Daoy (cell line): ENCODE data around the gene SLC7A10. TPM values are rescaled to one million over a fixed set of nuclear protein-coding genes. Genes with fewer than 3 reads are reported as not detected.
"Not testable (repeated sequence)": the region's sequence is repeated elsewhere in the genome, so short reads cannot be mapped to it uniquely, and the experiment has no call there.

ENCODE experiments used
- DNase-seq: peaks from one replicate; pipeline ENCODE4 v3.0.0-alpha.2; 2015; ENCODE audit warnings: low read depth
- total RNA-seq: library from RNA; depleted of rRNA; stranded (reverse); fragments of >200 nt; shearing (Covaris generic); gene quantifications from 2 replicates; pipeline ENCODE4 v1.2.3, GENCODE V29; 2014

SLC7A10 gene
- total RNA-seq, 1 experiment from 2014 or later = not detected

DNA sequence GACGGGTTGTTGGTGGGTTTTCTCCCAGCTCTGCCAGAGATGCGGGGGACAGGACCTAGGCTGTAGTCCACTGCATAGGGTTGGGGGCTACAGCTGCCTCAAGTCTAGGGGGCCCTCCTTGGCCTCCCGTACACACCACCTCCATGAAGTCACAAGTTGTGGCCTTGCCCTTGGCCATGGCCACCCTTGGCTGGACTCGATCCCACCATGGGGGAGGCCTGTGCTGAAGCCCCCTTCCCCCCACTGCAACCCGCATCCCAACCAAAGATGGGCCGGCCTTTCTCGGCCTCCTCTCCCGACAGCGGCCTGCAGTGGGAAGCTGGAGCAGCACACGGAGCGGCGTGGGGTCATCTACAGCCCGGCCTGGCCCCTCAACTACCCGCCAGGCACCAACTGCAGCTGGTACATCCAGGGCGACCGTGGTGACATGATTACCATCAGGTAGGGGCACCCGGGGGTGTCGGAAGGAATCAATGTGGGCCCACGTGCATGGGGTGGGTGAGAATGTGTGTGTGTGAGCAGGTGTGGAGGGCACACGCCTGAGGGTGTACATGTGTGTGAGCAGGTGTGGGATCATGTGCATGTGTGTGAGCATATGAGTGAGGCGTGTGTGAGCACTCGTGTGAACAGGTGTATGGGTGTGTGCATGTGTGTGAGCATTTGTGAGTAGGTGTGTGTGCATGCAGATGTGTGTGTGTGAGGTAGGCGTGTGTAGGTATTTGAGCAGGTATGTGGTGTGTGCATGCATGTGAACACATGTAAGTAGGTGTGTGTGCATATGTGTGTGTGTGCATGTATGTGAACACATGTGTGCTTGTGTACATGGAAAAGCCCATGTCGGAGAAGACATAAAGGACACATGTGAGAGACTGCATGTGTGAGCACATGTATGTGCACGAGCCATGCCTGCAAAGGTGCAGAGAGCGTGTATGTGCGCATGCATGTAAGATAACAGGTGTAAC is 22.8 kb downstream of the SLC7A10 start:
- DNase-seq = no peak

DNA sequence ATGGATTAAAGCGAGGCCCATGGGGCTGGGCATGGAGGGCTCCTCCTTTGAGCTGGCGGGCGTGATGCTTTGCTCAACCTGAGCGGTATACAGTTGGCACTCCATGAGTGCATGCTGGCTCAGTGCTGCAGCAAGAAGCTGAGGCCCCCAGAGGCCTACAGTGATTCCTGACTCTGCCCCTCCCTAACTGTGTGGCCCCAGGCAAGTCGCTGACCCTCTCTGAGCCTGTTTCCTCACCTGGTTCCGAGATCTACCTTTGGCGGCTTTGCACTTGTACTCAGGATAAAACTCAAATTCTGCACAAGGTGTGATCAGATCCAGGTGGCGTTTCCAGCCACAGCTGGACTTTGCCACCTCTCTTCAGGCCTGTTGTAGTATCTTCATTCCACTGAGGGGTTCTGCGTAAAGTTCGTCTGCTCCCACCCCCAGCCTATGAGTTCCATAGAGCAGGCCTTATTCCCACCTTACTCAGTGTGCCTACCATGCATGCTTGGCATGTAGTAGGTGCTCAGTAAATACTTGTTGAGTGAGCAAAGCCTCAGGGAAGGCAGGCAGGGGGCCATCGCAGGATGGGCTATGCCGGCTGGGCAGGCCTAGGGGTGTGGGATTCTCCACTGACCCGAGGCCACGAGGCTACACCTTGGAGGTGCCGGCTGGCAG is 23.6 kb downstream of the SLC7A10 start:
- DNase-seq = no peak

DNA sequence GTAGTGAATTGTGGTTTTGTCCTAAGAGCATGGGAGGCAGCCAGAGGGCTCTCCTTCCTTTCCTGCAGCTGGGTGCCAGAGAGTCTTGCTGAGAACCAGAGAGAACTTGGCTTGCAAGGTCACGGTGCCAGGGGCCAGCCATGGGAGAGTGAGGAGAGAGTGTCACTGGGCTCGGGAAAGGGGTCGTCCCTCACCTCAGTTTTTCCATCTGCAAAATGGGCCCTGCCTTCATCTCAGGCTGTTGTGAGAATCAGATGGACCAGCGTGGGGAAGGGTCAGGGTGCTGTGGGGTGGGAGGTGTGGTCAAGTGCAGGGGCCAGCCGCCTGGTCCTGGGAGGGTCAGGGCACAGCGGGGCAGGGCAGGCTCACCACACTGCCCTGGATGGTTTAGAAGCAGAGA is 24.2 kb downstream of the SLC7A10 start:
- no peak for DNase-seq

DNA sequence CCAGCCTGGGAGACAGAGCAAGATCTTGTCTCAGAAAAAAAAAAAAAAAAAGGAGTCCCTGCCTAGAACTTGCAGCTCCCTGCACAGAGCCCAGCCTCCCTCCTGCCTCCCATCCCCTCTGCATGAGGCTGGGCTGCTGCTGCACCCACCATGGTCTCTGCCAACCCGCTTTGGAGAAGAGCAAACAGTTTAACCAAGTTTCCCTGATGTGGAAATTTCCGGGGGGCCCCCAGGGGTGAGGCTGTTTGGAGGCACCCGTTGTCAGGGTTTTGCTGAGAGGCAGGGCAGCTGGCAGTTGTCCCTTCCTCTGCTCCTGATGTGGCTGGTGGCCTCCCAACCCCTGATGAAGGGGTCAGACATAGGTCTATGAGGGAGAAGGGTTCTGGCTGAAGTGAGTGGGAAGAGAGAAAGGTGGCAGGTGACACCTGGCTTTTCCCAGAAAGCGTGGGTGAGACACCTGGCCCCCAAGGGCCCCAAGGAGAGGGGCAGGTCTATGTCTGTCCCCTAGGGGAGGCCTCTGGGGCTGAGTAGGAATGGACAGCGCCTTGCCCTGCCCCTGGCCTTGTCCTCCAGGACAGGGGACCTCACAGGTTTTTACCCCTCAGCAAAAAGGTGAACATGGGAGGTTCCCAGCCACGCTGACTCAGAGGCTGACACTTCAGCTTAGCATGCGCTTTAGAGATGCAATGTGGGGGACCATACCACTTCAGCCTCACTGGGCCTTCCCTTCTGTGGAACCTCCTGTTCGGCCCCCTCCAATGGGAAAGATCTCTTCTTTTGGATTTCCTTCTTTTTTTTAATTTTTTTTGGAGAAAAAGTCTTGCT is 26.0 kb downstream of the SLC7A10 start:
- DNase-seq = peak; percentile 49

DNA sequence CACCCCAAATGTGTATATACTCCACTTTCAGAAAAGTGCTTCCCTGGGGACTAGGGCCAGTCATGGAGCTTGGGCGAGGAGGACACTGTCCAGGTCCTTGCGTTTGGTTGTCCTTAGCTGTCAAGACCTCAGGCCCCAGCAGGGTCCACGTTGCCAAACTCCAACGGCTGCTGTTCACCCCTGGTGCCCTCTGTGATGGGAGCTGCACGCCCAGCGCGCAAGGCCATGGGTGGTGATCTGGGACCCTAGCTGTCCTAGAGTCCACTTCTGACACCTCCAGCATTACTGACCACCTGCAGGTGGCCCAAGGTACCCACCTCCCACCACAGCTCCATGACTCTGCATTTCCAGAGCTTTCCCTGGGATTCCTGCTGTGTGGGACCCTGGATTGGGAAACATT is 27.5 kb downstream of the SLC7A10 start:
- no peak for DNase-seq

DNA sequence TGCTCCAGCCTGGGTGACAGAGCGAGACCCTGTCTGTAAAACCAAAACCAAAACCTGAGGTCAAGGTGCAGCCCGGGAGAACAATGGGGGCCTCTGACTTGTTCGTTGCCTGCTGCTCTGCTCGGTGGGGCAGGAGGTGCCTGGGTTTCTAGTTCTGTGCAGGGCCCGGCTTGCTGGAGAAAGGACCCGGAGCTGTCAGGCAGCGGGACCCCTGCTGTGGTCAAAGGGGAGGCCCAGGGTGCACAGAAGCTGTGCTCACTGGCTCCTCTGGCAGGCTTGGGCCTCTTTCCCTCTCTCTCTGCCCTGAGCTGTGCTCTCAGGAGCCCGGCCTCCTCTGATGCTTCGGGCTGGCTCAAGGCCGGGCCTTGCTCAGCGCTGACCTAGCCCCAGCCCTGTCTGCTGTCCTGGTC is 28.1 kb downstream of the SLC7A10 start:
- no peak for DNase-seq

DNA sequence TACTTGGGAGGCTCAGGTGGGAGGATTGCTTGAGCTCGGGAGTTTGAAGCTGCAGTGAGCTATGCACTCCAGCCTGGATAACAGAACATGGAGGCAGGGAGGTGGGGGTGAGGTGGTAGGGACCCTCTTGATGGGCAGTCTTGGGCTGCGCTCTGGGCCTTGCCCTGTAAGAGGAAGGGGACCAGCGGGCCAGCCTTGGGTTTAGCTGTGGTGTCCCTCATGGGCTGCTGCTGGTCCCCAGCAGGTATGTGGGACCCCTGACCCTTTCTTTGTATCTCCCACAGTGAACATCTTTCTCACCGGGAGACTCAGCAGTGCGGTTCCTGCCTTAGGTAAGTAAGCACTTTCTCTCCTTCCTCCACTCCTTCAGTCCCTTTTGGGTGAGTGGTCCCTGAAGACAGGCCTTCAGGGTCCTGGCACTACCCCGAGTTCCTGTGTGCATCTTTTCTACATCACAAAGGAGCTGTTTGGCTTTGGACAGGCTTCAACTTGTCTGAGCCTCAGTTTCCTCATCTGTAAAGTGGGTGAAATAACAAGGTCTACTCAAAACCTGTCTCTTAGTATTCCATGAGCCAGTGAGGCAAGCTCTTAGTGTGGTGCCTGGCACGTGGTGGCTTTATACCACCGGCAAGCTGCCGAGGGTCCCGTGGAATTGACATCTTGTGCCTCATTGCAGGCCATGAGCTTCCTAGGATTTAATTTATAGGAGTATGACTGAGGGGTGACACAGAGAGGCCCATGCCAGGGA is 29.0 kb downstream of the SLC7A10 start:
- no peak for DNase-seq

DNA sequence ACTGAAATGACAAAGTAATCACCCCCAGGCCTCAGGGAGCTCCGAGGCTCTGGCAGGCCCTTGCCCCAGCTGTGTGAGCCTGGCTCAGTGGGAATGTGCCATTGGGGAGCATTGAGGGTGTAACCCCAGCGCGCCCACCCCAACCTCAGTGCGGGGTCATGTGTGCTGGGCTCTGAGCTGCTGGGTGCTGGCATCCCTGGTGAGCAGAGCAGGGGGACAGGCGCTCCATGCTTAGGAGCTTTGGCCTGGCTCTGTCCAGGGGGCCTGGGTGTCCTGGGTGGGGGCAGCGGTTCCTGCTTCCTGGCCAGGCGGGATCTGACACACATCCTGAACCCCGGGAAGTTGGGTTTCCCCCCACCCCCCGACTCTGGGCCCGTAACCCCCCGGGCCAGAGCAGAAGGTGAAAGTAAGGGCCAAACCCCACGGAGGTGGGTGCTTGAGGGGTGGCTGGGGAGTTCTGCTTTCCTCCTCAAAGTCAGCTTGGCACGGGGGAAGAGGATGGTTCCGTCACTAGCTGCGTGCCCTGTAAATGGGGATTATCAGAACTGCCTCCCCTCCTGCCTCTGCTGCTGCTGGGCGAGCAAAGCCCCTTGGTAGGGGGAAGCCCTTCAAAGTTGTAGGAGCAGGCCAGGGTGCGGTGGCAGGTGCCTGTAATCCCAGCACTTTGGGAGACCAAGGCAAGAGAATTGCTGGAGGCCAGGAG is 29.9 kb downstream of the SLC7A10 start:
- no peak for DNase-seq

DNA sequence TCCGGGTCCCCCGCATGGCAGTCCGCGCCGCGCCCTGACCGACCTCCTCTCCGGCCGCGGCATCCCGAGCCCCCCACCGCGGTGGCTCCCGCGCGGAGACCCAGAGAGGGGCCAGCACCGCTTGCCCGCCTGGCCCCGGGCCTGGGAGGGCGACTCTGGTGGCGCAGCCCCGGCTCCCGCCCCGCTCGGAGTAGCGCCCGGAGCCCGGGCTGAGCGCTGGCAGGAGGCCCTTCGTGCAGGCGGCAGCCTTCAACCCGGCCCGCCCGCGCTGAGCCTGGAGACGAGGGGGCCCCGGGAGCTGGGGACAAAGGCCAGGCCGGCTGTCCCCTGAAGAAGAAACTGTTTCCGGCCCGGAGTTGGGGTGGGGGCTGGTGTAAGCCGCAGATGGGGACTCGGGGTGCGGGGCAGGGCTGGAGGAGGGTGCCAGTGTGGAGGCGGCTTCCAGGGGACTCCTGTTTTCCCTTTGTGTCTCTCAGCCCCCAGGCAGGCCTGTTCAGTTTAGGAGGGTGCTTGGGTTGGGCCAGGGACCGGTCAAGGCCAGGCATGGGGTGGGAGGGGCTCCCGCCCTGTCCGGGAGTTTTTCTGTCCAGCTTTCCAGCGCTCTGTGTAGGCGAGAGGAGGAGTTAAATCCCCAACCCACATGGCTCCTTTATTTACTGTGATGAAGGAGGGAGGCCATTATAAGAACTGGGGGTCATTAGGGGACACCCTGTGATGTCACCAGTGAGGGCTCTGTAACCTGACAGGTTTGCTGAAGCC is 30.6 kb downstream of the SLC7A10 start:
- no peak for DNase-seq

DNA sequence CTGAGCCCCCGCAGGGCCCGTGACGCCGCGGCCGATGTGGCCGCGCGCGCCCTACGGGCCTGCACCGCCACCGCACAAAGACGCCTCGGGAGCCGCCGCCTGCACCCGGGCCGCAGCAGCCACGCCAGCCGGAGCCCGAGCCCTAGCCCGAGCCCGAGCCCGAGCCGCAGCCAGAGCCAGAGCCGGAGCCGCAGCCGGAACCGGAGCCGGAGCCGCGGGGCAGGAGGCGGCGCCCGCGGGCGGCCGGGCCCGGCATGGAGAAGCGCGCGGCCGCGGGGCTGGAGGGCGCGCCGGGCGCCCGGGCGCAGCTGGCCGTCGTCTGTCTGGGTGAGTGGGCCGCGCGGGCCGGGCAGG is 31.1 kb downstream of the SLC7A10 start:
- DNase-seq = no peak

DNA sequence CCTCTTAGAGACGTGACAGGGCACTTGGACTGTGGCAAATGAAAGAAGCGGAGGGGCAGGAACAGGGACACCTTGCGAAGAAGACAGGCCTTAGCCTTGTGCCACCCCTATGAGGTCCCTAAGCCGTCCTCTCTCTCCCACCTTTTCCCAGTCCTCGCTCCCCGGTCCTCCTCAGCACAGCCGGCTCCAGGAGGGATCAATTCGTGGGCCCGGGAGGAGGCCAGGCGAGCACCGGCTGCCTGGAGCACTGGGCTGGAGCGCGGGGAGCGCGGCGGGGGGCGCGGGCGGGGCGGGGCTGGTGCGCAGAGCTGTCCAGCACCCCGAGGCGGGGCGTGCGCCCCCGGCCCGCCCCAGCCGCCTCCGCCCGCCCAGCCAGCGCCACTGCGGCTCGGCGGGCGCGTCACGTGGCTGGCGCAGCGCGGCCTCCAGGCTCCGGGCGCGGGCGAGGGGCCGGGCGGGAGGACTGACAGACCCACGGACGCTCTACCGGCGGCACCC is 31.7 kb downstream of the SLC7A10 start, which contains the start of gene LRP3:
Gene LRP3, plus strand, starts transcription at position 466 of the 498 bp plus-strand sequence. CDS start 456 bp downstream, outside the sequence.
- DNase-seq = peak; percentile 43

DNA sequence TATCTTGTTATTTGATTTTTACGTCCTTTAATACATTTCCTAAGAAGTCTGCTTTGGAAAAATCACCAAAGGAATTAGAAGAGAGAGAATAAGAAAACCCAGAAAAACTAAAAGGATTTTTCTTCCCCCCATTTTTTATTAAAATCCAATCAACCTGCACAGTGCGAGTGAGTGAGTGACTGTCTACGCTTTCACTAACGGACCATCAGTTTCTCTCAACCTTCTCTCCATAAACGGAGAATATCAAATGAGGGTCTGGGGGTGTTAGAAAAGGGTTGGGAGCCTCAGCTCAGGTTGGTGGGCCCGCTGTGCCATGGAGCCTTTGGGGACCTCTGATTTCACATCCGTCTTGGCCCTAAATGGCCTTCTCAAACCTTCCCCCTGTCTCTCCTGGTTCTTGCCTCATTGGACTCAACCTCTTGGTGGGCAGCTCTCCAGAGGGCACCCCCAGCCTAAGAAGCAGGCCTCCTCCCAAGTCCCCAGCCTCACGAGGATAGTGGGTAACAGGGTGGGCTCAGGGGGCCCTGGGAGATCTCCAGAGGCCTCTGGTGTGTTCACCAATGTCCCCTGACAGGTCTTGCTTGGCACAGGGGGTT is 32.3 kb downstream of the SLC7A10 start:
- DNase-seq = no peak

DNA sequence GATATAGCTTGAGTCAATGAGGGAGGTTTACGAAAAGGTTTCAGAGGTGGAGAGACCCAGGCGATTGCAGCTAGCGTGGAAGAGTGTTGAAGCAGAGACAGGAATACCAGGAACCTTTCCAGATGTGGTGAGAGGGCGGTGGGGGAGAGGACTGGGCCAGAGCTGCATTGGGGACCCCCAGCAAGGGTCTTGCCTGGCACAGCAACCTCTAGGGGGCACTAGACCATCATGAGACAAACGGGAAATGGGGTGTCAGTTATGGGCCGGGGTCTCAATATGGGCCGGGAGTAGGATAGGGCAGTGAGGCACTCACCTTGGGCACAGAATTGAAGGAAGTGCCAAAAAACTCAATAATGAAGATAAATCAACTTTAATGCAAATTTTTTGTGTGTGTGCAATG is 33.6 kb downstream of the SLC7A10 start:
- DNase-seq = no peak

DNA sequence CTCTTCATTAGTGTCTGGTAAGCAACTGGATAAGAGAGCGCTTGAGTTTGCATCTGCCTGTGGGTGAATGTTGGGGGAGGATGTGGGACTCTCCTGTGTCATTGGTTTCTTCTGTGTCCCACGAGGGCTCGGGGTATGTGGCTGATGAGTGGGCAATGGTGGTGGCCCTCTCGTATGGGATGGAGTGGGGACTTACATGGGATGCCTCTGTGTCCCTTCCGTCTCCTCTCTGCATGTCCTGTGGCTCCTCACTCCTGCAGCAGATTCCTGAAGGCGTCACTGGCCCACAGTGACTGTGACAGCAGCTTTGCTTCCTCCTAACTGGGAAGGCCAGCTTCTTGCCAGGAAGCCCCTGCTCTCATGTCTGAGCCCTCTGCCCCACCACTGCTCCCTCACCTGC is 34.1 kb downstream of the SLC7A10 start:
- DNase-seq = no peak

DNA sequence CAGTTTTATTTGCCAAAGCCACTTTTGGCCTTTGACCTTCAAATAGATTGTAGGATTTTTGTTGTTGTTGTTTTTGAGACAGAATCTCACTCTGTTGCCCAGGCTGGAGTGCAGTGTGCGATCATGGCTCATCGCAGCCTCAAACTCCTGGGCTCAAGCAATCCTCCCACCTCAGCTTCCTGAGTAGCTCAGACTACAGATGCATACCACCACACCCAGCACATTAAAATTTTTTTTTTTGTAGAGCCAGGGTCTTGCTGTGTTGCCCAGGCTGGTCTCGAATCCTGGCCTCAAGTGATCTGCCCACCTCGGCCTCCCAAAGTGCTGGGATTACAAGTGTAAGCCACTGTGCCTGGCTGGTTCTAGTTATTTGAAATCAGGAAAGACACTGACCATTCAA is 34.6 kb downstream of the SLC7A10 start:
- not testable (repeated sequence) for DNase-seq

DNA sequence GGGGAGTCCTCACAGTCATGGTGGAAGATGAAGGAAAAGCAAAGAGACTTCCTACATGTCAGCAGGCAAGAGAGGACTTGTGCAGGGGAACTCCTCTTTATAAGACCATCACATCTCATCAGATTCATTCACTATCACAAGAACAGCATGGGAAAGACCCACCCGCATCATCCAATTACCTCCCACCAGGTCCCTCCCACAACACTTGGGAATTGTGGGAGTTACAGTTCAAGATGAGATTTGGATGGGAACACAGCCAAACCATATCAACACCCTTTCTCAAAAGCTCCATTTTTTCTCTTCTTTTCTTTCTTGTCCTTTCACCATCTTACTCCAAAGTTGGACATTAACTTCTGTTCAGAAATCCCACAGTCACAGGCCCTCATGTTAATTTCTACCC is 36.2 kb downstream of the SLC7A10 start:
- no peak for DNase-seq

DNA sequence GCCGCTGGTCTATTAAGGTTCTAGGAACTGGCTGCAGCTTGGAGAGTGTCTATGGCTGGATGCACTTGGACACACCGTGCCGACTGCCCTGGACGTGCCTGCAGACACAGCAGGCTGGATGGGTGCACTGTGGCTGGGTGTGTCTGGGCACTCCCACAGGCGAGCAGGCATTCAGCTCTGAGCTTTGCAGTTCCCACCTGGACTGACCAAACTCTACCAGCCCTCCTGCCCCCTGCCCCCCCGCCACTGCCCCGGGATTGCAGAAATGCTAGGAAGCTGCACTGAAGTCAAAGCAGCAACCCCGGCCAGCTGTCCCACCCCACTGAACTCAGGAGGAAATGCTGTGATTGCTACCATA is 38.5 kb downstream of the SLC7A10 start:
- no peak for DNase-seq

DNA sequence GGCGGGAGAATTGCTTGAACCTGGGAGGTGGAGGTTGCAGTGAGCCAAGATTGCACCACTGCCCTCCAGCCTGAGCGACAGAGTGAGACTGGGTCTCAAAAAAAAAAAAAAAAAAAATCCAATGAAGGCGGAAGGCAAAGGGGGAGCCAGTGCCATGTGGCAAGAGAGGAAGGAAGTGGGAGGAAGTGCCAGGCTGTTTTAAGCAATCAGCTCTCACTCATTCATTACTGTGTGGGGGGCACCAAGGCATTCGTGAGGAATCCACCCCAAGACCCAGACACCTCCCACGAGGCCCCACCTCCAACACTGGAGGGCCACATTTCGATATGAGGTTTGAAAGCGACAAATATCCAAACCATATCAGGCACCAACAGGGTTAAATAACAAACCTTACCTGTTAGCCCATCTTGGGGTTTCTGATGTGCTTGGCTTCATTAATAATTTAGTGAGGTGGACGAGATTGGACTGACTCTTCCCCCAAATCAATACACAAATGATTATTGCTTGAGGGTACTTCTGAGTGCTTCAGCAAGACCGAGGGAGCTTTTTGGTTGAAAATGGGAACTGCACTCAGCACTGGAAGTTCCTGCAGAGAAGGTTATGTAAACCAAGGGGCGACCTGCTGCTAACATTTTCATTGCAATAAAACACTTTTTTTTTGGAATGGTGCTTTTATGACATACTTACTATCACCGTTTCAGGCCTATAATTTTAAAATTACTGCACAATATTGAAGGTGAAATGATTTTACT is 39.0 kb downstream of the SLC7A10 start:
- DNase-seq = no peak
